HEK293 (cell line): Measurements from ENCODE around the gene SAE1.

Experiments
- CTCF ChIA-PET: fragments of 350-600 bp; formaldehyde crosslinking; extraction: SDS; loops from one replicate; lab custom pipeline; 2021; ENCODE audit warnings: antibody characterized with exemption; lab: Yijun Ruan, JAX
- POLR2A ChIA-PET: fragments of 300-600 bp; formaldehyde crosslinking; extraction: SDS; loops from one replicate; lab custom pipeline; 2020; ENCODE audit warnings: antibody characterized with exemption, inconsistent platforms; lab: Yijun Ruan, JAX
- H3K27ac ChIP-seq: fragments of 200-500 bp; sonication (Bioruptor generic); 2 replicates; pipeline ENCODE4 v1.5.1; 2014; ENCODE audit warnings: low read depth, low read length, control low read depth, inconsistent platforms; ENCODE audit errors: extremely low read depth
- H3K36me3 ChIP-seq, 2 experiments: fragments of 200-500 bp in 1 of 2; sonication (Bioruptor generic) in 1 of 2; 1 replicate in 1 of 2; 2 replicates in 1 of 2; pipeline ENCODE4 v1.5.1; 2014 to 2017; ENCODE audit warnings: inconsistent platforms in 2 of 2, low read length in 2 of 2; ENCODE audit not compliant: control insufficient read depth in 2 of 2, insufficient read depth in 1 of 2
- H3K4me1 ChIP-seq: fragments of 200-500 bp; sonication (Bioruptor generic); 2 replicates; pipeline ENCODE4 v1.5.1; 2014; ENCODE audit warnings: mild to moderate bottlenecking, low read length, inconsistent platforms; ENCODE audit not compliant: control insufficient read depth, insufficient read depth
- H3K4me3 ChIP-seq: 2 replicates; pipeline ENCODE4 v1.5.1; 2011; ENCODE audit warnings: low read depth, mild to moderate bottlenecking, control low read depth, low read length, moderate library complexity
- H3K9me3 ChIP-seq: fragments of 200-500 bp; sonication (Bioruptor generic); 2 replicates; pipeline ENCODE4 v1.5.1; 2014; ENCODE audit warnings: low read depth, low read length, inconsistent platforms; ENCODE audit not compliant: control insufficient read depth, insufficient read depth
- KLF8 ChIP-seq: fragments of 450-650 bp; formaldehyde crosslinking; IDR thresholded peaks from 2 replicates; pipeline ENCODE4 v1.5.1; 2016; ENCODE audit warnings: missing biosample characterization, missing genetic modification characterization
- KLF9 ChIP-seq: fragments of 450-650 bp; formaldehyde crosslinking; IDR thresholded peaks from 2 replicates; pipeline ENCODE4 v1.5.1; 2016; ENCODE audit warnings: missing biosample characterization, missing genetic modification characterization, low read depth
- REPIN1 ChIP-seq: fragments of 450-650 bp; formaldehyde crosslinking; IDR thresholded peaks from 2 replicates; pipeline ENCODE4 v1.5.1; 2017; ENCODE audit warnings: missing biosample characterization, missing genetic modification characterization, low read depth
- ZNF404 ChIP-seq: fragments of 450-650 bp; formaldehyde crosslinking; IDR thresholded peaks from 2 replicates; pipeline ENCODE4 v1.5.1; 2017; ENCODE audit warnings: missing biosample characterization, missing genetic modification characterization
- ZNF416 ChIP-seq: fragments of 450-650 bp; formaldehyde crosslinking; IDR thresholded peaks from 2 replicates; pipeline ENCODE4 v1.5.1; 2016; ENCODE audit warnings: missing biosample characterization, missing genetic modification characterization
- ZNF558 ChIP-seq: fragments of 450-650 bp; formaldehyde crosslinking; IDR thresholded peaks from 2 replicates; pipeline ENCODE4 v1.5.1; 2016; ENCODE audit warnings: missing biosample characterization, missing genetic modification characterization
- ZNF777 ChIP-seq: fragments of 450-650 bp; formaldehyde crosslinking; IDR thresholded peaks from 2 replicates; pipeline ENCODE4 v1.5.1; 2017; ENCODE audit warnings: missing biosample characterization, missing genetic modification characterization, borderline replicate concordance
- ZNF785 ChIP-seq: fragments of 450-650 bp; formaldehyde crosslinking; IDR thresholded peaks from 2 replicates; pipeline ENCODE4 v1.5.1; 2016; ENCODE audit warnings: missing biosample characterization, missing genetic modification characterization
- ZNF843 ChIP-seq: fragments of 450-650 bp; formaldehyde crosslinking; IDR thresholded peaks from 2 replicates; pipeline ENCODE4 v1.5.1; 2016; ENCODE audit warnings: missing biosample characterization, missing genetic modification characterization
- ZSCAN16 ChIP-seq: fragments of 450-650 bp; formaldehyde crosslinking; IDR thresholded peaks from 2 replicates; pipeline ENCODE4 v1.5.1; 2016; ENCODE audit warnings: missing biosample characterization, missing genetic modification characterization
- TF ChIP-seq, protein P1 (sequence below): fragments of 450-650 bp; formaldehyde crosslinking; IDR thresholded peaks from 2 replicates; pipeline ENCODE4 v1.5.1; 2016; ENCODE audit warnings: missing biosample characterization, missing genetic modification characterization
- TF ChIP-seq, protein P2 (sequence below): fragments of 450-650 bp; formaldehyde crosslinking; IDR thresholded peaks from 2 replicates; pipeline ENCODE4 v1.5.1; 2017; ENCODE audit warnings: missing biosample characterization, mild to moderate bottlenecking, missing genetic modification characterization, moderate library complexity
- TF ChIP-seq, protein P3 (sequence below): fragments of 450-650 bp; formaldehyde crosslinking; IDR thresholded peaks from 2 replicates; pipeline ENCODE4 v1.5.1; 2016; ENCODE audit warnings: missing biosample characterization, missing genetic modification characterization
- TF ChIP-seq, protein P4 (sequence below): fragments of 450-650 bp; formaldehyde crosslinking; IDR thresholded peaks from 2 replicates; pipeline ENCODE4 v1.5.1; 2016; ENCODE audit warnings: missing biosample characterization, missing genetic modification characterization
- TF ChIP-seq, protein P5 (sequence below): fragments of 450-650 bp; formaldehyde crosslinking; IDR thresholded peaks from 2 replicates; pipeline ENCODE4 v1.5.1; 2016; ENCODE audit warnings: missing biosample characterization, missing genetic modification characterization
- TF ChIP-seq, protein P6 (sequence below): fragments of 450-650 bp; formaldehyde crosslinking; IDR thresholded peaks from 2 replicates; pipeline ENCODE4 v1.5.1; 2016; ENCODE audit warnings: missing biosample characterization, missing genetic modification characterization

SAE1 gene

DNA sequence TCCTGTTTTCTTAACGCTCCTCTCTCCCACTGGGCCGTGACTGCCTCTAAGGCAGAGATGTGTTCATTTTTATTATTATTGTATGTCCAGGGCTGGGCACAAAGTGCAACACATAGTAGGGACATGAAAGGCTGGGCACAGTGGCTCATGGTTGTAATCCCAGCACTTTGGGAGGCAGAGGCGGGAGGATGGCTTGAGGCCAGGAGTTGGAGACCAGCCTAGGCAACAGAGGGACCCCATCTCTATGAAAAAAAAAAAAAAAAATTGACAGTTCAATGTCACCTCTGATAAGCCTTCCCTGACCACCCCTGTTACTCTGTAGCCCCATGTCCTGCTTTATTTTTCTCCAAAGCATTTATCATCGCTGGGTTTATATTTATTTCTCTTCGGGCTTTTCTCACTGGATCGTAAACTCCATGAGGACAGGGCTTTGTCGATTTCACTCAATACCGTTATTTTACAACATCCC lies 481 bp upstream of the SAE1 start (continued):
- TF ChIP-seq, protein P1, sequence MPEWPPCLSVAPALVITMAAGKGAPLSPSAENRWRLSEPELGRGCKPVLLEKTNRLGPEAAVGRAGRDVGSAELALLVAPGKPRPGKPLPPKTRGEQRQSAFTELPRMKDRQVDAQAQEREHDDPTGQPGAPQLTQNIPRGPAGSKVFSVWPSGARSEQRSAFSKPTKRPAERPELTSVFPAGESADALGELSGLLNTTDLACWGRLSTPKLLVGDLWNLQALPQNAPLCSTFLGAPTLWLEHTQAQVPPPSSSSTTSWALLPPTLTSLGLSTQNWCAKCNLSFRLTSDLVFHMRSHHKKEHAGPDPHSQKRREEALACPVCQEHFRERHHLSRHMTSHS (tag by site-specific recombination) = no peak
- TF ChIP-seq, protein P2, sequence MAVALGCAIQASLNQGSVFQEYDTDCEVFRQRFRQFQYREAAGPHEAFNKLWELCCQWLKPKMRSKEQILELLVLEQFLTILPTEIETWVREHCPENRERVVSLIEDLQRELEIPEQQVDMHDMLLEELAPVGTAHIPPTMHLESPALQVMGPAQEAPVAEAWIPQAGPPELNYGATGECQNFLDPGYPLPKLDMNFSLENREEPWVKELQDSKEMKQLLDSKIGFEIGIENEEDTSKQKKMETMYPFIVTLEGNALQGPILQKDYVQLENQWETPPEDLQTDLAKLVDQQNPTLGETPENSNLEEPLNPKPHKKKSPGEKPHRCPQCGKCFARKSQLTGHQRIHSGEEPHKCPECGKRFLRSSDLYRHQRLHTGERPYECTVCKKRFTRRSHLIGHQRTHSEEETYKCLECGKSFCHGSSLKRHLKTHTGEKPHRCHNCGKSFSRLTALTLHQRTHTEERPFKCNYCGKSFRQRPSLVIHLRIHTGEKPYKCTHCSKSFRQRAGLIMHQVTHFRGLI (tag by site-specific recombination) = peak; percentile 44; the same call in 1 of the 2 replicates
- TF ChIP-seq ZNF785 (tag by site-specific recombination) (0 out of 2 replicates have a peak, but pooled peaks have one; percentile 49), ZNF558 (0 out of 2 replicates have a peak, but pooled peaks have one; percentile 18), ZNF843 (tag by site-specific recombination) (no peak; the same call in 1 of the 2 replicates), ZNF416 (tag by site-specific recombination) (0 out of 2 replicates have a peak, but pooled peaks have one; percentile 35), ZNF777 (tag by site-specific recombination) (no peak)

DNA sequence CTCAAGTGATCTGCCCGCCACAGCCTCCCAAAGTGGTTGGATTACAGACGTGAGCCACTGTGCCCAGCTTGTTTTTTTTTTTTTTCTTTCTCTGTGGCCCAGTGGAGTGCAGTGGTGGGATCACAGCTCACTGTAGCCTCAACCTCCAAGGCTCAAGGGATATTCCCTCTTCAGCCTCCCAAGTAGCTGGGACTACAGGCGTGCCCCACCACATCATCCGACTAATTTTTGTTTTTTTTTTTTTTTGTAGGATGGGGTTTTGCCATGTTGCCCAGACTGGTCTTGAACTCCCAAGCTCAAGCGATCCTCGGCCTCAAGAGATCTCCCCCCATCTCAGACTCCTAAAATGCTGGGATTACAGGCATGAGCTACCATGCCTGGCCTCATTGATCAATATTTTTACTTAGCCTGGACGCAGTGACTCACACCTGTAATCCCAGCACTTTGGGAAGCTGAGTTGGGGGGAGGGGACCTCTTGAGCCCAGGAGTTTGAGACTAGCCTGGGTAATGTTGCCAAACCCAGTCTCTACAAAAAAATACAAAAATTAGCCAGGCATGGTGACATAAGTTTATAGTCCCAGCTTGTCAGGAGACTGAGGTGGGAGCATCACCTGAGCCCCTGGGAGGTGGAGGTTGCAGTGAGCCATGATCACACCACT lies 1.7 kb downstream of the SAE1 start:
- TF ChIP-seq ZNF404 (tag by site-specific recombination) (no peak), KLF9 (tag by site-specific recombination) (0 out of 2 replicates have a peak, but pooled peaks have one; percentile 17), KLF8 (tag by site-specific recombination) (0 out of 2 replicates have a peak, but pooled peaks have one; percentile 39), REPIN1 (0 out of 2 replicates have a peak, but pooled peaks have one; percentile 59), ZSCAN16 (tag by site-specific recombination) (0 out of 2 replicates have a peak, but pooled peaks have one; percentile 21)
- TF ChIP-seq, protein P3, sequence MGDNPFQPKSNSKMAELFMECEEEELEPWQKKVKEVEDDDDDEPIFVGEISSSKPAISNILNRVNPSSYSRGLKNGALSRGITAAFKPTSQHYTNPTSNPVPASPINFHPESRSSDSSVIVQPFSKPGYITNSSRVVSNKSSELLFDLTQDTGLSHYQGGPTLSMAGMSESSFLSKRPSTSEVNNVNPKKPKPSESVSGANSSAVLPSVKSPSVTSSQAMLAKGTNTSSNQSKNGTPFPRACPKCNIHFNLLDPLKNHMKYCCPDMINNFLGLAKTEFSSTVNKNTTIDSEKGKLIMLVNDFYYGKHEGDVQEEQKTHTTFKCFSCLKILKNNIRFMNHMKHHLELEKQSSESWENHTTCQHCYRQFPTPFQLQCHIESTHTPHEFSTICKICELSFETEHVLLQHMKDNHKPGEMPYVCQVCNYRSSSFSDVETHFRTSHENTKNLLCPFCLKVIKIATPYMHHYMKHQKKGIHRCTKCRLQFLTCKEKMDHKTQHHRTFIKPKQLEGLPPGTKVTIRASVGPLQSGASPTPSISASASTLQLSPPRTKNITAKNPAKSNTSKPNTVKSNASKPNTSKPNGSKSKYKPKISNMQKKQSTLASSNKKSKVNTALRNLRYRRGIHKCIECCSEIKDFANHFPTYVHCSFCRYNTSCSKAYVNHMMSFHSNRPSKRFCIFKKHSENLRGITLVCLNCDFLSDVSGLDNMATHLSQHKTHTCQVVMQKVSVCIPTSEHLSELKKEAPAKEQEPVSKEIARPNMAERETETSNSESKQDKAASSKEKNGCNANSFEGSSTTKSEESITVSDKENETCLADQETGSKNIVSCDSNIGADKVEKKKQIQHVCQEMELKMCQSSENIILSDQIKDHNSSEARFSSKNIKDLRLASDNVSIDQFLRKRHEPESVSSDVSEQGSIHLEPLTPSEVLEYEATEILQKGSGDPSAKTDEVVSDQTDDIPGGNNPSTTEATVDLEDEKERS (tag by site-specific recombination) = peak; percentile 75
- TF ChIP-seq, protein P4, sequence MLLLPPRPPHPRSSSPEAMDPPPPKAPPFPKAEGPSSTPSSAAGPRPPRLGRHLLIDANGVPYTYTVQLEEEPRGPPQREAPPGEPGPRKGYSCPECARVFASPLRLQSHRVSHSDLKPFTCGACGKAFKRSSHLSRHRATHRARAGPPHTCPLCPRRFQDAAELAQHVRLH (tag by site-specific recombination) = peak; percentile 11; the same call in 1 of the 2 replicates
- TF ChIP-seq, protein P5, sequence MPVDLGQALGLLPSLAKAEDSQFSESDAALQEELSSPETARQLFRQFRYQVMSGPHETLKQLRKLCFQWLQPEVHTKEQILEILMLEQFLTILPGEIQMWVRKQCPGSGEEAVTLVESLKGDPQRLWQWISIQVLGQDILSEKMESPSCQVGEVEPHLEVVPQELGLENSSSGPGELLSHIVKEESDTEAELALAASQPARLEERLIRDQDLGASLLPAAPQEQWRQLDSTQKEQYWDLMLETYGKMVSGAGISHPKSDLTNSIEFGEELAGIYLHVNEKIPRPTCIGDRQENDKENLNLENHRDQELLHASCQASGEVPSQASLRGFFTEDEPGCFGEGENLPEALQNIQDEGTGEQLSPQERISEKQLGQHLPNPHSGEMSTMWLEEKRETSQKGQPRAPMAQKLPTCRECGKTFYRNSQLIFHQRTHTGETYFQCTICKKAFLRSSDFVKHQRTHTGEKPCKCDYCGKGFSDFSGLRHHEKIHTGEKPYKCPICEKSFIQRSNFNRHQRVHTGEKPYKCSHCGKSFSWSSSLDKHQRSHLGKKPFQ (tag by site-specific recombination) = peak; percentile 66; the same call in 1 of the 2 replicates
- TF ChIP-seq, protein P6, sequence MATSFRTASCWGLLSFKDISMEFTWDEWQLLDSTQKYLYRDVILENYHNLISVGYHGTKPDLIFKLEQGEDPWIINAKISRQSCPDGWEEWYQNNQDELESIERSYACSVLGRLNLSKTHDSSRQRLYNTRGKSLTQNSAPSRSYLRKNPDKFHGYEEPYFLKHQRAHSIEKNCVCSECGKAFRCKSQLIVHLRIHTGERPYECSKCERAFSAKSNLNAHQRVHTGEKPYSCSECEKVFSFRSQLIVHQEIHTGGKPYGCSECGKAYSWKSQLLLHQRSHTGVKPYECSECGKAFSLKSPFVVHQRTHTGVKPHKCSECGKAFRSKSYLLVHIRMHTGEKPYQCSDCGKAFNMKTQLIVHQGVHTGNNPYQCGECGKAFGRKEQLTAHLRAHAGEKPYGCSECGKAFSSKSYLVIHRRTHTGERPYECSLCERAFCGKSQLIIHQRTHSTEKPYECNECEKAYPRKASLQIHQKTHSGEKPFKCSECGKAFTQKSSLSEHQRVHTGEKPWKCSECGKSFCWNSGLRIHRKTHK = no peak
- ChIA-PET POLR2A (interaction anchor here (0.6 to 3.6 kb wide), 14 partner anchors 8 to 1693 kb away, joined by 3 to 86 read pairs (median 8); partner anchors contain the start of genes INAFM1 and ZC3H4), CTCF (interaction anchor here (0.9 to 2.5 kb wide), 8 partner anchors 10 to 119 kb away, joined by 3 to 11 read pairs (median 7); no protein-coding TSS in a partner anchor)
- H3K27ac ChIP-seq = peak overlapping the region; percentile 92
- peaks cover 5 to 33% of the 10 kb centered on the region in 2 experiments; a peak in 2 of 3 replicates for H3K36me3 ChIP-seq
- peaks cover 22% of the 10 kb centered on the region for H3K4me1 ChIP-seq
- peak overlapping the region; percentile 75 for H3K4me3 ChIP-seq
- no peaks in the 10 kb centered on the region for H3K9me3 ChIP-seq
